HT-29 (cell line): Measurements from ENCODE around the gene GIPC3. TPM values are rescaled to one million over a fixed set of nuclear protein-coding genes. Genes with fewer than 3 reads are reported as not detected.
"Not testable (repeated sequence)": the region's sequence is repeated elsewhere in the genome, so short reads cannot be mapped to it uniquely, and the experiment has no call there.

Experiments used
- DNase-seq: peaks from one replicate; pipeline ENCODE4 v3.0.0-alpha.2; 2015; ENCODE audit warnings: low spot score
- total RNA-seq: library from RNA; depleted of rRNA; stranded (reverse); fragments of >200 nt; shearing (Covaris generic); gene quantifications from 2 replicates; pipeline ENCODE4 v1.2.3, GENCODE V29; 2014

The GIPC3 gene
- total RNA-seq, 1 experiment from 2014 or later, result not detected

DNA sequence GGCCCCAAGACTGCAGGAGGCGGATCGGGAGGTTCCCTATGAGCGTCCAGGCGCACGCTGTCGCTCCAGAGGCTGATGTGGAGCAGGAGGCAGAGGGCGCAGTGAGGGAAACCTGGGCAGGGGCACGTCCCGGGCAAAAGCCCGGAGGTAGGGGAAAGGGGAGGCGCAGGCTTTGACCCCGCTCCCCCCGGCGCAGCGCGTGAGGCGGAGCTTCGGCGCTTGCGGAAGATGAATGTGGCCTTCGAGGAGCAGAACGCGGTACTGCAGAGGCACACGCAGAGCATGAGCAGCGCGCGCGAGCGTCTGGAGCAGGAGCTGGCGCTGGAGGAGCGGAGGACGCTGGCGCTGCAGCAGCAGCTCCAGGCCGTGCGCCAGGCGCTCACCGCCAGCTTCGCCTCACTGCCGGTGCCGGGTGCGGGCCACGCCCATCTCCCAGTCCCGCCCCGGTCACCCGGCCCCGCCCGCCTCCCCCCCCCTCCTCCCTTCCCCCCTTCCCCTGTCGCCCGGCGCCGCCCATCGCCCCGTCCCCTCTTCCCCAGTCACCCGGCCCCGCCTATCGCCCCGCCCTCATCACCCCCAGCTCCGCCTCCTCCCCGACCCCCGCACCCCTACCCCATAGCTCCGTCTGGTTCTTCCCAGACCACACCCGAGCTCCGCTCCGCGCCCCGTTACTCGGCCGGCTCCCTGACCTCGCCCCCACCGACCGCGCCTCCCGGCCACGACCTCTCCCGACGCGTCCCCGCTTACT, 8.4 kb upstream of the GIPC3 start:
- peak; percentile 49 for DNase-seq

DNA sequence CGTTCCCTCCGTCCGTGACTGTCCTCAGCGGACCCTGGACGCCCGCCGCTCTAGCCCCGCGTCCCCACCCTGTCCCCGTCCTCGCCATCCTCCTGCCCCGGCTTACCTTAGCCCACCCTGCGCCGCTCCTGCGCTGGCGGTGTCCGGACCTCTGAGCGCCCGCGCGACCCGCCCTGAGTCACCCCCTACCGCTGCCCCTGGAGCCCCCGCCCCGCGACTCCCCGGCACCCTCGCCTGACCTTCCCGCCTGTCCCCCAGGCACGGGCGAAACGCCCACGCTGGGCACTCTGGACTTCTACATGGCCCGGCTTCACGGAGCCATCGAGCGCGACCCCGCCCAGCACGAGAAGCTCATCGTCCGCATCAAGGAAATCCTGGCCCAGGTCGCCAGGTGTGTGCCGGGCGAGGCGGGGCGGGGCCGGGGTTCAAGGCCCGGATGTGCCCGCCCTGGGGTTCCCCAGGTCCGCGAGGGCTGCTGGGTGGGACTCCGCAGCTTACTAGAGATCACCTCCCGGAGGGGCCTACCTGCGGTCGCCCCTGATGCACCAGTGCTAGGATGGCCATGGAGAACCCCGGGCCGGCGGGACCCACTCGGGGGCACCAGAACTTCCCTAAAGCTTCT, 7.4 kb upstream of the GIPC3 start:
- DNase-seq, result no peak

DNA sequence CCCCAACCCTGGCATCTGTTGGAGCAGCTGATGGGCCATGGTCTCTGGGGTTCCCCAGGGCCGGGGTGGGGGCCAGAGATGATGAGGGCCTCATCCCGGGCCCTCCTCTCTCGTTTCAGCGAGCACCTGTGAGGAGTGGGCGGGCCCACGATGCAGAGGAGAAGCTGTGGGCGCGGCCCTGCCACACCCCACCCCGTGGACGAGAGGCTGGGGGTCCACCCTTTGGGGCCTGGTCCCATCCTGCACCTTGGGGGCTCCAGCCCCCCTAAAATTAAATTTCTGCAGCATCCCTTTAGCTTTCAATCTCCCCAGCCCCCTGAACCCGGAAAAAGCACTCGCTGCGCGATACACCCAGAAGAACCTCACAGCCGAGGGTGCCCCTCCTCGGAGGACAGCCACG, 6.9 kb upstream of the GIPC3 start:
- no peak for DNase-seq

GRCh38 chr19:3580156-3580934, 4.9 kb upstream of the GIPC3 start:
- DNase-seq, result no peak

GRCh38 chr19:3581792-3582191, 3.5 kb upstream of the GIPC3 start:
- not testable (repeated sequence) for DNase-seq

DNA sequence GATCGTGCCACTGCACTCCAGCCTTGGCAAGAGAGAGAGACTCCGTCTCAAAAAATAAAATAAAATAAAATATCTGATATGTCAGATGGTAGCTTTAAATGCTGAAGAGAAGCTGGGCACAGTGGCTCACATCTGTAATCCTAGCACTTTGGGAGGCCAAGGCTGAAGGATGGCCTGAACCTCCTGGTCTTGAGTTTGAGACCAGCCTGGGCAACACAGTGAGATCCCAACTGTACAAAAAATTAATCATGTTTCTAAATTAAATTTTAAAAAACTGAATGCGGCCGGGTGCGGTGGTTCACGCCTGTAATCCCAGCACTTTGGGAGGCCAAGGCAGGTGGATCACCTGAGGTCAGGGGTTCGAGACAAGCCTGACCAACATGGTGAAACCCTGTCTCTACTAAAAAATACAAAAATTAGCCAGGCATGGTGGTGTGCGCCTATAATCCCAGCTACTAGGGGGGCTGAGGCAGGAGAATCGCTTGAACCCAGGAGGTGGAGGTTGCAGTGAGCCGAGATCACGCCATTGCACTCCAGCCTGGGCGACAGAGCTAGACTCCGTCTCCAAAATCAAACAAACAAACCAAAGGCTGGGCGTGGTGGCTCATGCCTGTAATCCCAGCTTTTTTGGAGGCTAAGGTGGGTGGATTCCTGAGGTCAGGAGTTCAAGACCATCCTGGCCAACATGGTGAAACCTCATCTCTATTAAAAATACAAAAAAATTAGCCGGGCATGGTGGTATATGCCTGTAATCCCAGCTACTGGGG, 1.1 kb upstream of the GIPC3 start:
- not testable (repeated sequence) for DNase-seq

- DNase-seq, result no peak
Observed at GRCh38 chr19:3586127-3586626, 899 bp downstream of the GIPC3 start.

GRCh38 chr19:3586707-3587346, 1.5 kb downstream of the GIPC3 start:
- no peak for DNase-seq

GRCh38 chr19:3589439-3589838, 4.2 kb downstream of the GIPC3 start:
- no peak for DNase-seq

DNA sequence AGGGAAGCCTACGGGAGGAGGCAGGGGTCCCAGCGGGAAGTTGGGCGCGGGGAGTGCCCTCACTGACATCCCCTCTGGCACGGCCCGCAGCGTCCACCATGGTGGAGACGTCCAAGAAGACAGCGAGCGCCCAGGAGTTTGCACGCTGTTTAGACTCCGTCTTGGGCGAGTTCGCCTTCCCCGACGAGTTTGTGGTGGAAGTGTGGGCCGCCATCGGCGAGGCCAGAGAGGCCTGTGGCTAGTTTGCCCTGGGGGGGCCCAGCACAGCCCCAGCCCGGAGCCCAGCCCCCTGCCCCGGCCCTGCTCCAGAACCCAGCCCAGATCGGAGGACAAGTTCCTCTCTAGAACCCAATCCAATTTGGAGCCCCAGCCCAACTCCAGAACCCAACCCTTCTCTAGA, 4.7 kb downstream of the GIPC3 start:
- no peak for DNase-seq

GRCh38 chr19:3590991-3591659, 5.8 kb downstream of the GIPC3 start:
- no peak for DNase-seq

DNA sequence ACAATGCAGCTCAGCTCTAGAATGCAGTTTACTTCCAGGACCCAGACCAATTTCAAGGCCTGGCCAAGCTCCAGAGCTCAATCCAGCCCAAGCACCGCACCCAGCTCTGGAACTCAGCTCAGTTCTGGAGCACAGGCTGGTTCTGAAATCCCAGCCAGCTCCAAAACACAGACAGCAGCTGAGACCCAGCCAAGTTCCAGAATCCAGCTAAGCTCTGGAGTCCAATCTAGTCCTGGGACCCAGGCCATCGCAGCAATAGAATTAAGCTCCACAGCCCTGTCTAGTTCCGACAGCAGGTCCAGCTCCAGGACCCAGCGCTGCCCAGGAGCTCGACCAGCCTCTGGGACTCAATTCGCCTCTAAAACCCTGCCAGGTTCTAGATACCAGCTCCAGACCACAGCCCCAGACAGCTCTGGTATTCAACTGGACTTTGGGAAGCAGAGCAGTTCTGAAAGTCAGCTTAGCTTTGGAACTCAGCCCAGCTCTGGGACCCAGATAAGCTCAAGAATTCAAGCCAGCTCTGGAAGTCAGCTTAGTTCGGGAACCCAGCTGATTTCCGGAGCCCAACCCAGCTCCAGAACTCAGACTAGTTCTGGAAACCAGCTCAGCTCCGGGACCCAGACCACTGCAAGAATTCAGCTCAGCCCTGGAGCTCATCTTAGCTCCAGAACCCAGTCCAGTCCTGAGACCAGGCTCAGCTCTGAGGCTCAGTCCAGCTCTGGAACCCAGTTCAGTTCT, 6.8 kb downstream of the GIPC3 start:
- DNase-seq, result no peak

GRCh38 chr19:3593156-3593555, 7.9 kb downstream of the GIPC3 start:
- DNase-seq, result no peak

DNA sequence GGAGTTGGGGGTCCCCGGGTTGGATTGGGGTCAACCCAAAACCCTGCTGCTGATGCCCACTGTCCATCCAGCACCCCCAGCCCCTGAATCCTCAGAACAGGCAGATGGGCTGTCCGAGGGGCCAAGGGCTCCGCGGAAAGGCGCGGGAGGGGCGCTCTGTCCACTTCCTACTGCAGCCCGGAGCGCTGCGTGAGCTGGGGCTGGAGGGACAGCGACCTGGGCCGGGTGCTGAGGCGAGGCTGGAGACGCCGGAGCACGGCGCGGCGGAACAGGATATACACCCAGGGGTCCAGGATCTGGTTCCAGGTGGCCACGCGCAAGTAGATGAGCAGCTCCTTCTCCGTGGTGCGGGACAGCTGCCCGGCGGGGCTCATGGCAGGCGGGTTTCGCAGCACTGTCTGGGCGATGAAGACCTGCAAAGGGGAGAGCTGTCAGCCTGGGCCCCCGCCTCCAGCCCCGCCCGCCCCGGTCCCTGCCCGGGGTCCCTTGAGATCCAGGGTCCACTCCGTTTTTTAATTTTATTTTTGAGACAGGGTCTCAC, 10.3 kb downstream of the GIPC3 start:
- DNase-seq, result no peak

- no peak for DNase-seq
Observed at GRCh38 chr19:3599776-3600187, 14.5 kb downstream of the GIPC3 start.

GRCh38 chr19:3601021-3601420, 15.7 kb downstream of the GIPC3 start:
- DNase-seq, result no peak

GRCh38 chr19:3603121-3603811, 18.0 kb downstream of the GIPC3 start:
- no peak for DNase-seq

DNA sequence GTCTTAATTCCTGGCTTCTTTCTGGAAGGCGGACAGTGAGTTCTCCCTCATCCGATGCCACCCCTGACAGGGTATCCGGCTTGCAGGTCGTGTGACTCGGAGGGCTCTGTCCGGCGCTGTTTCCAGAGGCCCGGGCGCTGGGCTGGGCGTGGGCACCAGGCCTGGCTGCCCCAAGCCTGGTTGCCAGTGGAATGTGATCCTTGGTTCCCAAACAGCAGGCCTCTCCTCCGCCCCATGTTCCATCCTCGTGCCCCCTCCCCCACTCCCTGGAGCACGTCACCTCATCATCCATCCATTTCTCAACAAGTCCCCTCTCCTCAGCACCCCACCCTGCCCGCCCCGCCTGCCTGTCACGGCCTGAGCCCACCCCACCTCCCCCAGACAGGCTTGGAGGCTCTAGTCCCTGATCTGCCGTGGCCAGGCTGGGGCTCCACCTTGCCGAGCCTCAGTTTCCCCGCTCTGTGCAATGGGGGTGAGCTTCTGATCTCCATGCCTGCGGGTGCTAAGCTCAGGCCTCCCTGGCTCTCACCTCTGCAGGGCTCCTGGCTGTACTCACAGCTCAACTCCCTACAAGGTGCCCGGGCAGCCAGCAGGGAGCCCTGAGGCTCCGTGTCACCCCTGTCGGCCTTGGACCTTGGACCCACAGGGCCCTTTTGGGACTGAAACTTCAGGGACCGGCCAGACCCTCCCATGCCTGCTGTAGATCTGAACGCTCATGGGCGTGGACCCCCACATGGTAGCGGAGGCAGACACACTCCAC, 19.1 kb downstream of the GIPC3 start:
- DNase-seq, result no peak
